Measurements from ENCODE around the gene MARCHF11.

The MARCHF11 gene

GRCh38 chr5:16131878-16132277 is 47.7 kb downstream of the MARCHF11 start:
- no peak for DNase-seq

GRCh38 chr5:16128944-16129343 is 50.6 kb downstream of the MARCHF11 start:
- DNase-seq, result no peak

- DNase-seq, result no peak
These were observed 51.6 kb downstream of the MARCHF11 start for GRCh38 chr5:16127865-16128544.

- DNase-seq, result no peak
These were observed 59.0 kb downstream of the MARCHF11 start for GRCh38 chr5:16120579-16120978.

GRCh38 chr5:16119790-16120189 is 59.8 kb downstream of the MARCHF11 start:
- DNase-seq, result no peak

GRCh38 chr5:16115140-16115539 is 64.5 kb downstream of the MARCHF11 start:
- no peak for DNase-seq

- DNase-seq, result no peak
These were observed 71.2 kb downstream of the MARCHF11 start for GRCh38 chr5:16108418-16108817.

- no peak for DNase-seq
These were observed 74.6 kb downstream of the MARCHF11 start for GRCh38 chr5:16104961-16105360.

GRCh38 chr5:16095612-16096011 is 84.0 kb downstream of the MARCHF11 start:
- DNase-seq, result no peak

GRCh38 chr5:16090270-16090669 is 89.3 kb downstream of the MARCHF11 start:
- no peak for DNase-seq

GRCh38 chr5:16082982-16083381 is 96.6 kb downstream of the MARCHF11 start:
- no peak for DNase-seq

- no peak for DNase-seq
These were observed 97.5 kb downstream of the MARCHF11 start for GRCh38 chr5:16082053-16082452.

GRCh38 chr5:16081376-16081955 is 98.1 kb downstream of the MARCHF11 start:
- DNase-seq, result no peak

GRCh38 chr5:16076657-16077056 is 102.9 kb downstream of the MARCHF11 start:
- no peak for DNase-seq

GRCh38 chr5:16074358-16074757 is 105.2 kb downstream of the MARCHF11 start:
- no peak for DNase-seq

GRCh38 chr5:16072616-16073015 is 107.0 kb downstream of the MARCHF11 start:
- no peak for DNase-seq

GRCh38 chr5:16067415-16067814 is 112.2 kb downstream of the MARCHF11 start:
- DNase-seq, result no peak

- DNase-seq, result no peak
These were observed 112.8 kb downstream of the MARCHF11 start for GRCh38 chr5:16066810-16067209.

- no peak for DNase-seq
These were observed 113.3 kb downstream of the MARCHF11 start for GRCh38 chr5:16066320-16066719.

GRCh38 chr5:16065831-16066230 is 113.8 kb downstream of the MARCHF11 start:
- no peak for DNase-seq

GRCh38 chr5:16064135-16064893 is 115.3 kb downstream of the MARCHF11 start:
- DNase-seq, result no peak

GRCh38 chr5:16061163-16061562 is 118.4 kb downstream of the MARCHF11 start:
- DNase-seq, result no peak

- DNase-seq, result no peak
These were observed 122.3 kb downstream of the MARCHF11 start for GRCh38 chr5:16057277-16057676.

GRCh38 chr5:16051246-16051755 is 128.3 kb downstream of the MARCHF11 start:
- DNase-seq, result no peak
